PC-9 (cell line): ENCODE results near the gene SLC22A14. TPM values are rescaled to one million over a fixed set of nuclear protein-coding genes. Genes with fewer than 3 reads are reported as not detected.
"Not testable (repeated sequence)": the region's sequence is repeated elsewhere in the genome, so short reads cannot be mapped to it uniquely, and the experiment has no call there.

Experiments used
- BruUV-seq: library from RNA; stranded (reverse); fragments of 400-500 nt; replicated peaks from 2 replicates; lab custom pipeline; 2021; lab: Mats Ljungman, UMichigan
- CTCF ChIA-PET: fragments of 300-600 bp; sonication (Branson Sonifier 250); formaldehyde crosslinking; loops from one replicate; lab custom pipeline; 2022; ENCODE audit warnings: antibody characterized with exemption; lab: Charles Lee
- POLR2A ChIA-PET: fragments of 300-600 bp; sonication (Branson Sonifier 250); formaldehyde crosslinking; loops from one replicate; lab custom pipeline; 2022; ENCODE audit warnings: antibody characterized with exemption; ENCODE audit not compliant: unreplicated experiment; lab: Charles Lee
- DNase-seq, 2 experiments: peaks; one replicate each; pipeline versions ENCODE4 v3.0.0 to v3.0.0-alpha.2; 2015 to 2022; ENCODE audit warnings: mixed read lengths in 1 of 2
- H2AFZ ChIP-seq: fragments of 200-600 bp; sonication (generic); 2 replicates; pipeline ENCODE4 v1.8.1; 2017; ENCODE audit warnings: antibody characterized with exemption
- H3F3A ChIP-seq: fragments of 200-600 bp; sonication (generic); 2 replicates; pipeline ENCODE4 v1.8.1; 2017; ENCODE audit warnings: antibody characterized with exemption, mild to moderate bottlenecking, low read depth; ENCODE audit not compliant: insufficient read depth
- H3K27ac ChIP-seq: fragments of 200-600 bp; sonication (generic); 2 replicates; pipeline ENCODE4 v1.6.1; 2016; ENCODE audit warnings: mixed run types
- H3K27me3 ChIP-seq: fragments of 200-600 bp; sonication (generic); 2 replicates; pipeline ENCODE4 v1.6.1; 2016; ENCODE audit warnings: low read depth, mixed run types; ENCODE audit not compliant: insufficient read depth
- H3K36me3 ChIP-seq: fragments of 200-600 bp; sonication (generic); 2 replicates; pipeline ENCODE4 v1.6.1; 2016; ENCODE audit warnings: low read depth, mixed run types
- H3K4me1 ChIP-seq: fragments of 200-600 bp; sonication (generic); replicated peaks from 2 replicates; pipeline ENCODE4 v1.6.1; 2016; ENCODE audit warnings: mixed run types; ENCODE audit not compliant: insufficient read depth
- H3K4me2 ChIP-seq: fragments of 200-600 bp; sonication (generic); 2 replicates; pipeline ENCODE4 v1.6.1; 2017; ENCODE audit warnings: mixed run types
- H3K4me3 ChIP-seq: fragments of 200-600 bp; sonication (generic); 2 replicates; pipeline ENCODE4 v1.6.1; 2016; ENCODE audit warnings: mixed run types
- H3K79me2 ChIP-seq: fragments of 200-600 bp; sonication (generic); 2 replicates; pipeline ENCODE4 v1.6.1; 2017; ENCODE audit warnings: low read depth, mixed run types
- H3K9me2 ChIP-seq: fragments of 200-600 bp; sonication (generic); 2 replicates; pipeline ENCODE4 v1.8.1; 2017; ENCODE audit warnings: mild to moderate bottlenecking; ENCODE audit not compliant: insufficient read depth
- H3K9me3 ChIP-seq: fragments of 200-600 bp; sonication (generic); 2 replicates; pipeline ENCODE4 v1.8.1; 2016; ENCODE audit warnings: low read depth; ENCODE audit not compliant: insufficient read depth
- H4K20me1 ChIP-seq: fragments of 200-600 bp; sonication (generic); 2 replicates; pipeline ENCODE4 v1.8.1; 2017; ENCODE audit not compliant: insufficient read depth
- CTCF ChIP-seq: fragments of 200-600 bp; sonication (generic); conservative IDR thresholded peaks from 2 replicates; pipeline ENCODE4 v1.6.1; 2017; ENCODE audit warnings: mixed run types, antibody characterized with exemption, mild to moderate bottlenecking, moderate library complexity
- EZH2 ChIP-seq: fragments of 200-600 bp; sonication (generic); IDR thresholded peaks from 2 replicates; pipeline ENCODE4 v1.8.0; 2017; ENCODE audit warnings: antibody characterized with exemption, low read depth
- intact Hi-C: fragments of 100-400 bp; cut with micrococcal nuclease; formaldehyde crosslinking; loops from one replicate; pipeline ENCODE4 v1.10.0; 2022; ENCODE audit not compliant: unreplicated experiment
- total RNA-seq: library from RNA; stranded (reverse); gene quantifications from 2 replicates; pipeline ENCODE4 v1.2.3, GENCODE V29; 2021

Gene SLC22A14
- total RNA-seq, 1 experiment from 2014 or later, result not detected

GRCh38 chr3:38297053-38297452 lies 15.0 kb downstream of the SLC22A14 start:
- H3K36me3 ChIP-seq, H3K27me3 ChIP-seq, H3K9me3 ChIP-seq, H3K79me2 ChIP-seq, H3K4me3 ChIP-seq, BruUV-seq, H3K4me1 ChIP-seq, H3K4me2 ChIP-seq, CTCF ChIA-PET, H4K20me1 ChIP-seq, H2AFZ ChIP-seq, H3K27ac ChIP-seq, H3F3A ChIP-seq, DNase-seq, H3K9me2 ChIP-seq, intact Hi-C loops: not testable (repeated sequence)
- POLR2A ChIA-PET, result interaction anchor here (0.6 kb wide), 1 partner anchor 102 kb away, joined by 7 read pairs; no protein-coding TSS in a partner anchor

GRCh38 chr3:38297537-38297936 lies 15.4 kb downstream of the SLC22A14 start:
- no peaks in the 10 kb centered on the region for H3K36me3 ChIP-seq
- intact Hi-C loops, result no loop called here
- H2AFZ ChIP-seq, result no peak overlapping the region
- no peaks in the 10 kb centered on the region for H3K4me1 ChIP-seq
- no peaks in the 10 kb centered on the region for H3K27me3 ChIP-seq
- DNase-seq, result no peak
- TF ChIP-seq EZH2 (no peak), CTCF (no peak)
- no peak overlapping the region for H3K4me3 ChIP-seq
- no peaks in the 10 kb centered on the region for H3K79me2 ChIP-seq
- no peaks in the 10 kb centered on the region for H3K9me2 ChIP-seq
- H3F3A ChIP-seq, result no peaks in the 10 kb centered on the region
- CTCF ChIA-PET, result interaction anchor here (0.5 to 0.7 kb wide), 2 partner anchors 201 to 323 kb away, joined by 4 read pairs; no protein-coding TSS in a partner anchor
- no peaks in the 10 kb centered on the region for H3K9me3 ChIP-seq
- no peak overlapping the region for H3K27ac ChIP-seq
- POLR2A ChIA-PET, result no interaction called here
- H4K20me1 ChIP-seq, result no peaks in the 10 kb centered on the region
- no peak overlapping the region for H3K4me2 ChIP-seq
- BruUV-seq, result no TSS peak

GRCh38 chr3:38297947-38298711 lies 16.0 kb downstream of the SLC22A14 start:
- BruUV-seq, result no TSS peak
- CTCF ChIA-PET, result interaction anchor here (0.5 to 0.7 kb wide), 2 partner anchors 200 to 323 kb away, joined by 4 read pairs; no protein-coding TSS in a partner anchor

More at GRCh38 chr3:38297947-38298711, 16.0 kb downstream of the SLC22A14 start:
- no peaks in the 10 kb centered on the region for H3K36me3 ChIP-seq
- no peaks in the 10 kb centered on the region for H3K79me2 ChIP-seq
- POLR2A ChIA-PET, result no interaction called here
- no peak overlapping the region for H3K4me3 ChIP-seq
- no peaks in the 10 kb centered on the region for H3K4me1 ChIP-seq
- no peak overlapping the region for H2AFZ ChIP-seq
- H4K20me1 ChIP-seq, result no peaks in the 10 kb centered on the region
- H3K4me2 ChIP-seq, result no peak overlapping the region
- no peaks in the 10 kb centered on the region for H3K27me3 ChIP-seq
- H3K27ac ChIP-seq, result no peak overlapping the region
- intact Hi-C loops, result no loop called here
- TF ChIP-seq CTCF, result peak; percentile 65
- TF ChIP-seq EZH2, result no peak
- H3K9me2 ChIP-seq, result no peaks in the 10 kb centered on the region
- H3K9me3 ChIP-seq, result no peaks in the 10 kb centered on the region
- DNase-seq, result no peak
- H3F3A ChIP-seq, result no peaks in the 10 kb centered on the region
